SK-N-SH (cell line): ENCODE results near the gene ELMO1. TPM values are rescaled to one million over a fixed set of nuclear protein-coding genes. Genes with fewer than 3 reads are reported as not detected.

Experiments
- CTCF ChIA-PET: fragments of 300-600, 350-600 bp; formaldehyde crosslinking; extraction: SDS; loops from one replicate; lab custom pipeline; 2021; lab: Yijun Ruan, JAX
- POLR2A ChIA-PET: fragments of 350-600 bp; sonication (Branson Sonifier 250); formaldehyde crosslinking; extraction: SDS; loops from one replicate; lab custom pipeline; 2020; ENCODE audit warnings: antibody characterized with exemption, inconsistent platforms; lab: Yijun Ruan, JAX
- DNase-seq: peaks from one replicate; pipeline ENCODE4 v3.0.0; 2012
- H2AFZ ChIP-seq: fragments of 200-600 bp; sonication (generic); 2 replicates; pipeline ENCODE4 v1.8.1; 2016; ENCODE audit warnings: antibody characterized with exemption, mild to moderate bottlenecking, low read depth
- H3F3A ChIP-seq: fragments of 200-600 bp; sonication (generic); replicated peaks from 2 replicates; pipeline ENCODE3; 2016; ENCODE audit warnings: antibody characterized with exemption, mild to moderate bottlenecking; ENCODE audit not compliant: insufficient read depth
- H3K27ac ChIP-seq, 2 experiments: fragments of 200-500 bp in 1 of 2; fragments of 200-600 bp in 1 of 2; sonication (Bioruptor generic) in 1 of 2; sonication (generic), shearing (Covaris generic) in 1 of 2; 2 replicates each; pipeline versions ENCODE4 v1.5.1 to v1.6.1; 2014 to 2016; ENCODE audit warnings: low read depth in 2 of 2, inconsistent platforms in 1 of 2, low read length in 1 of 2, mild to moderate bottlenecking in 1 of 2, mixed read lengths in 1 of 2
- H3K27me3 ChIP-seq: fragments of 200-600 bp; sonication (generic), shearing (Covaris generic); 2 replicates; pipeline ENCODE4 v1.6.1; 2016; ENCODE audit warnings: mixed run types; ENCODE audit not compliant: insufficient read depth
- H3K36me3 ChIP-seq, 2 experiments: fragments of 200-500 bp in 1 of 2; fragments of 200-600 bp in 1 of 2; sonication (Bioruptor generic) in 1 of 2; sonication (generic) in 1 of 2; replicated peaks in 1 of 2; 2 replicates each; pipeline versions ENCODE3 to v1.5.1; 2014 to 2016; ENCODE audit warnings: low read length in 1 of 2, mild to moderate bottlenecking in 1 of 2; ENCODE audit not compliant: insufficient read depth in 2 of 2, control insufficient read depth in 1 of 2
- H3K4me1 ChIP-seq, 2 experiments: fragments of 200-500 bp in 1 of 2; fragments of 200-600 bp in 1 of 2; sonication (Bioruptor generic) in 1 of 2; sonication (generic), shearing (Covaris generic) in 1 of 2; 2 replicates each; pipeline versions ENCODE4 v1.5.1 to v1.6.1; 2014 to 2016; ENCODE audit warnings: low read depth in 1 of 2, low read length in 1 of 2, mixed run types in 1 of 2; ENCODE audit not compliant: insufficient read depth in 2 of 2, control insufficient read depth in 1 of 2
- H3K4me2 ChIP-seq: fragments of 200-600 bp; sonication (generic), shearing (Covaris generic); 2 replicates; pipeline ENCODE4 v1.6.1; 2017; ENCODE audit warnings: mixed run types
- H3K4me3 ChIP-seq, 2 experiments: fragments of 200-500 bp in 1 of 2; fragments of 200-600 bp in 1 of 2; sonication (Bioruptor generic) in 1 of 2; sonication (generic), shearing (Covaris generic) in 1 of 2; 2 replicates each; pipeline versions ENCODE4 v1.5.1 to v1.8.1; 2014 to 2016; ENCODE audit warnings: low read depth in 2 of 2, inconsistent platforms in 1 of 2, low read length in 1 of 2, mild to moderate bottlenecking in 1 of 2, mixed read lengths in 1 of 2, moderate library complexity in 1 of 2
- H3K79me2 ChIP-seq: fragments of 200-600 bp; sonication (generic); 2 replicates; pipeline ENCODE4 v1.8.1; 2017; ENCODE audit warnings: mild to moderate bottlenecking; ENCODE audit not compliant: insufficient read depth
- H3K9ac ChIP-seq: fragments of 200-600 bp; sonication (generic); 2 replicates; pipeline ENCODE4 v1.6.1; 2017; ENCODE audit warnings: mixed run types
- H3K9me2 ChIP-seq: fragments of 200-600 bp; sonication (generic); 2 replicates; pipeline ENCODE4 v1.6.1; 2017; ENCODE audit warnings: mixed run types
- H3K9me3 ChIP-seq: fragments of 200-600 bp; sonication (generic); 2 replicates; pipeline ENCODE4 v1.6.1; 2017; ENCODE audit warnings: mixed run types, mild to moderate bottlenecking, moderate library complexity
- H4K20me1 ChIP-seq: fragments of 200-600 bp; sonication (generic); 2 replicates; pipeline ENCODE4 v1.6.1; 2017; ENCODE audit warnings: mild to moderate bottlenecking, mixed run types; ENCODE audit not compliant: insufficient read depth
- CHD2 ChIP-seq: fragments of 150-350 bp; IDR thresholded peaks from 2 replicates; pipeline ENCODE4 v1.6.1; 2018; ENCODE audit warnings: low read length; ENCODE audit not compliant: partially characterized antibody
- ELF1 ChIP-seq: IDR thresholded peaks from 2 replicates; pipeline ENCODE4 v1.4.0; 2012
- EP300 ChIP-seq, 2 experiments: IDR thresholded peaks; 2 replicates each; pipeline versions ENCODE4 v1.4.0 to v1.6.1; 2012; ENCODE audit warnings: borderline replicate concordance in 1 of 2, low read depth in 1 of 2, low read length in 1 of 2
- EZH2phosphoT487 ChIP-seq: fragments of 200-600 bp; sonication (generic); IDR thresholded peaks from 2 replicates; pipeline ENCODE4 v1.6.1; 2017; ENCODE audit warnings: low read depth, mixed run types, mild to moderate bottlenecking, antibody characterized with exemption, moderate library complexity, borderline replicate concordance
- FOSL2 ChIP-seq: IDR thresholded peaks from 2 replicates; pipeline ENCODE4 v1.4.0; 2012; ENCODE audit warnings: low read depth, mild to moderate bottlenecking, moderate library complexity, borderline replicate concordance
- FOXJ3 ChIP-seq: sonication (generic); formaldehyde crosslinking; IDR thresholded peaks from 2 replicates; pipeline ENCODE4 v1.5.1; 2020; ENCODE audit warnings: mild to moderate bottlenecking, missing genetic modification reagents
- JUND ChIP-seq: IDR thresholded peaks from 2 replicates; pipeline ENCODE4 v1.4.0; 2012
- MAX ChIP-seq: IDR thresholded peaks from 2 replicates; pipeline ENCODE4 v1.4.0; 2012; ENCODE audit warnings: low read depth
- MEF2A ChIP-seq: IDR thresholded peaks from 2 replicates; pipeline ENCODE4 v1.4.0; 2012; ENCODE audit warnings: low read depth, borderline replicate concordance
- MXI1 ChIP-seq: IDR thresholded peaks from 2 replicates; pipeline ENCODE4 v1.6.1; 2012; ENCODE audit warnings: mild to moderate bottlenecking, low read depth, low read length, improper control_type of control experiment
- NRF1 ChIP-seq: IDR thresholded peaks from 2 replicates; pipeline ENCODE4 v1.6.1; 2012; ENCODE audit warnings: low read depth, mild to moderate bottlenecking, low read length
- POLR2AphosphoS5 ChIP-seq: IDR thresholded peaks from 2 replicates; pipeline ENCODE4 v1.6.1; 2012; ENCODE audit warnings: low read depth, low read length
- RAD21 ChIP-seq: IDR thresholded peaks from 2 replicates; pipeline ENCODE4 v1.6.1; 2012; ENCODE audit warnings: mild to moderate bottlenecking, low read length
- RCOR1 ChIP-seq: fragments of 150-350 bp; IDR thresholded peaks from 2 replicates; pipeline ENCODE4 v1.6.1; 2017; ENCODE audit warnings: antibody characterized with exemption, low read length
- REST ChIP-seq: IDR thresholded peaks from 2 replicates; pipeline ENCODE4 v1.6.1; 2012; ENCODE audit warnings: mild to moderate bottlenecking, low read depth, low read length, moderate library complexity
- SIN3A ChIP-seq: IDR thresholded peaks from 2 replicates; pipeline ENCODE4 v1.6.1; 2012; ENCODE audit warnings: low read depth, mild to moderate bottlenecking, low read length, moderate library complexity, borderline replicate concordance
- SMC3 ChIP-seq: IDR thresholded peaks from 2 replicates; pipeline ENCODE4 v1.6.1; 2012; ENCODE audit warnings: low read depth, low read length, improper control_type of control experiment
- TAF1 ChIP-seq: IDR thresholded peaks from 2 replicates; pipeline ENCODE4 v1.6.1; 2012; ENCODE audit warnings: low read depth, mild to moderate bottlenecking, low read length, moderate library complexity, borderline replicate concordance
- YY1 ChIP-seq: IDR thresholded peaks from 2 replicates; pipeline ENCODE4 v1.4.0; 2012; ENCODE audit warnings: low read depth, mild to moderate bottlenecking
- WGBS: methylation state at CpG from one replicate; pipeline ENCODE4 v1.1.6; 2017; ENCODE audit warnings: low lambda C conversion rate; 5-methylcytosine and 5-hydroxymethylcytosine counted together
- polyA plus RNA-seq, 3 experiments: library from polyadenylated mRNA; depleted of rRNA; stranded (reverse); fragments of >200 nt; gene quantifications; 2 replicates each; pipeline ENCODE4 v1.2.3, GENCODE V29; 2012

ELMO1 gene
- polyA plus RNA-seq, 1 of the 3 experiments (the other 2 are of a cell fraction) = 0.64 TPM

GRCh38 chr7:36969376-36969775 lies 479.3 kb downstream of the ELMO1 start:
- CTCF ChIA-PET = interaction anchor here (1.0 to 7.8 kb wide), 6 partner anchors 14 to 483 kb away, joined by 3 to 241 read pairs (median 72); no protein-coding TSS in a partner anchor

GRCh38 chr7:36967387-36967786 lies 481.3 kb downstream of the ELMO1 start:
- Histone ChIP-seq H3K9me2 (no peaks in the 10 kb centered on the region), H2AFZ (no peak overlapping the region), H3K4me1 (peaks cover 0 to 30% of the 10 kb centered on the region in 2 experiments; a peak in 2 of 4 replicates), H3K9me3 (0 out of 2 replicates have a peak, but pooled peaks cover 3% of the 10 kb centered on the region), H3K27me3 (no peaks in the 10 kb centered on the region), H3K79me2 (no peaks in the 10 kb centered on the region), H3K4me2 (no peak overlapping the region), H3K27ac (peak overlapping the region in 1 of 2 experiments; percentile 99; a peak in 2 of 4 replicates), H3K9ac (no peak overlapping the region), H3F3A (no peaks in the 10 kb centered on the region), H3K4me3 (no peak overlapping the region), H3K36me3 (no peaks in the 10 kb centered on the region), H4K20me1 (no peaks in the 10 kb centered on the region)
- WGBS = 13% methylated on average over 4 of the region's 4 CpGs
- ChIA-PET POLR2A (interaction anchor here (0.9 to 2.5 kb wide), 6 partner anchors 13 to 214 kb away, joined by 4 to 17 read pairs (median 8); no protein-coding TSS in a partner anchor), CTCF (interaction anchor here (0.5 to 7.8 kb wide), 95 partner anchors 9 to 663 kb away, joined by 3 to 241 read pairs (median 4); no protein-coding TSS in a partner anchor)
- peak; percentile 79 for DNase-seq
- TF ChIP-seq TAF1 (no peak), RAD21 (peak; percentile 95), EZH2phosphoT487 (no peak), CHD2 (peak; percentile 58), MEF2A (no peak), MAX (no peak), RCOR1 (peak; percentile 74; the same call in 1 of the 2 replicates), SIN3A (no peak), ELF1 (no peak), REST (no peak), EP300 (IDR thresholded peaks at IDR 0.05; ENCODE audit: borderline replicate concordance in 1 of 2, low read depth in 1 of 2, low read length in 1 of 2) (peak in 1 of 2 experiments; percentile 25; a peak in 1 of 4 replicates)

More at GRCh38 chr7:36969376-36969775, 479.3 kb downstream of the ELMO1 start:
- no peaks in the 10 kb centered on the region for H3K9me2 ChIP-seq
- POLR2A ChIA-PET = interaction anchor here (1.0 kb wide), 1 partner anchor 40 kb away, joined by 3 read pairs; no protein-coding TSS in a partner anchor
- H3K9me3 ChIP-seq = 0 out of 2 replicates have a peak, but pooled peaks cover 3% of the 10 kb centered on the region
- no peaks in the 10 kb centered on the region for H3F3A ChIP-seq
- no peak for TF ChIP-seq FOXJ3 (CRISPR knock-in tag)
- no peak for TF ChIP-seq NRF1
- TF ChIP-seq JUND = no peak
- no peak for TF ChIP-seq MXI1
- no peak for TF ChIP-seq FOSL2
- TF ChIP-seq YY1 = no peak
- TF ChIP-seq POLR2AphosphoS5 = no peak
- TF ChIP-seq SMC3 = no peak
- TF ChIP-seq REST = no peak
- TF ChIP-seq MEF2A = no peak
- H2AFZ ChIP-seq = no peak overlapping the region
- H3K4me3 ChIP-seq = no peak overlapping the region
- H3K79me2 ChIP-seq = no peaks in the 10 kb centered on the region
- peaks cover 0 to 30% of the 10 kb centered on the region in 2 experiments; a peak in 2 of 4 replicates for H3K4me1 ChIP-seq
- H3K36me3 ChIP-seq = no peaks in the 10 kb centered on the region
- H3K27ac ChIP-seq = no peak overlapping the region
- DNase-seq = no peak
- H3K27me3 ChIP-seq = no peaks in the 10 kb centered on the region
- H3K9ac ChIP-seq = no peak overlapping the region
- H4K20me1 ChIP-seq = no peaks in the 10 kb centered on the region
- no peak overlapping the region for H3K4me2 ChIP-seq
